HepG2 (cell line): ENCODE measurements around the gene RNU11. TPM values are rescaled to one million over a fixed set of nuclear protein-coding genes. Genes with fewer than 3 reads are reported as not detected.

Source experiments
- ADNP ChIP-seq: sonication (generic); formaldehyde crosslinking; IDR thresholded peaks from 2 replicates; pipeline ENCODE4 v1.4.0; 2020; ENCODE audit warnings: missing genetic modification reagents
- EED ChIP-seq: sonication (generic); formaldehyde crosslinking; IDR thresholded peaks from 2 replicates; pipeline ENCODE4 v1.5.0; 2020; ENCODE audit warnings: mild to moderate bottlenecking, missing genetic modification reagents
- EP300 ChIP-seq, 3 experiments: sonication (generic) in 1 of 3; formaldehyde crosslinking in 1 of 3; IDR thresholded peaks; 2 replicates each; pipeline versions ENCODE4 v1.5.1 to v1.6.1; 2011 to 2020; ENCODE audit warnings: low read depth in 2 of 3, low read length in 2 of 3, borderline replicate concordance in 1 of 3, improper control_type of control experiment in 1 of 3, mild to moderate bottlenecking in 1 of 3, missing genetic modification reagents in 1 of 3, moderate library complexity in 1 of 3
- GATAD2A ChIP-seq: IDR thresholded peaks from 2 replicates; pipeline ENCODE4 v1.6.1; 2016
- GFI1 ChIP-seq: sonication (generic); formaldehyde crosslinking; IDR thresholded peaks from 2 replicates; pipeline ENCODE4 v1.5.0; 2020; ENCODE audit warnings: missing genetic modification reagents, mild to moderate bottlenecking, borderline replicate concordance
- GZF1 ChIP-seq: sonication (generic); formaldehyde crosslinking; IDR thresholded peaks from 2 replicates; pipeline ENCODE4 v1.5.1; 2020; ENCODE audit warnings: mild to moderate bottlenecking, missing genetic modification reagents
- HCFC1 ChIP-seq: fragments of 150-350 bp; IDR thresholded peaks from 2 replicates; pipeline ENCODE4 v1.6.1; 2014; ENCODE audit warnings: low read depth, low read length
- HOXA3 ChIP-seq: sonication (generic); formaldehyde crosslinking; IDR thresholded peaks from 2 replicates; pipeline ENCODE4 v1.5.0; 2020; ENCODE audit warnings: missing genetic modification reagents
- KLF15 ChIP-seq: sonication (generic); formaldehyde crosslinking; IDR thresholded peaks from 2 replicates; pipeline ENCODE4 v1.8.1; 2023; ENCODE audit warnings: borderline replicate concordance, mild to moderate bottlenecking, inconsistent platforms, missing genetic modification reagents, mixed read lengths
- MIER3 ChIP-seq: IDR thresholded peaks from 2 replicates; pipeline ENCODE4 v1.6.1; 2016; ENCODE audit warnings: missing compliant biosample characterization, borderline replicate concordance
- MZF1 ChIP-seq: sonication (generic); formaldehyde crosslinking; IDR thresholded peaks from 2 replicates; pipeline ENCODE4 v1.8.1; 2023; ENCODE audit warnings: mild to moderate bottlenecking, missing genetic modification reagents, borderline replicate concordance
- RAD21 ChIP-seq: fragments of 450-650 bp; formaldehyde crosslinking; IDR thresholded peaks from 2 replicates; pipeline ENCODE4 v1.5.0; 2020; ENCODE audit warnings: mild to moderate bottlenecking
- SMC3 ChIP-seq: IDR thresholded peaks from 2 replicates; pipeline ENCODE4 v1.6.1; 2011; ENCODE audit warnings: low read length, improper control_type of control experiment
- SSRP1 ChIP-seq: IDR thresholded peaks from 2 replicates; pipeline ENCODE4 v1.6.1; 2016; ENCODE audit warnings: control low read depth
- STAG1 ChIP-seq: sonication (generic); formaldehyde crosslinking; IDR thresholded peaks from 2 replicates; pipeline ENCODE4 v1.4.0; 2020; ENCODE audit warnings: missing genetic modification reagents
- XRCC5 ChIP-seq: fragments of 200-400 bp; formaldehyde crosslinking; optimal IDR thresholded peaks from 2 replicates; pipeline ENCODE3; 2017; ENCODE audit warnings: mild to moderate bottlenecking, low read length
- ZNF383 ChIP-seq: sonication (generic); formaldehyde crosslinking; IDR thresholded peaks from 2 replicates; pipeline ENCODE4 v1.4.0; 2020; ENCODE audit warnings: missing genetic modification reagents, mild to moderate bottlenecking, borderline replicate concordance
- ZNF562 ChIP-seq: sonication (generic); formaldehyde crosslinking; IDR thresholded peaks from 2 replicates; pipeline ENCODE4 v1.8.0; 2022; ENCODE audit warnings: missing genetic modification reagents, borderline replicate concordance
- ZNF772 ChIP-seq: sonication (generic); formaldehyde crosslinking; IDR thresholded peaks from 2 replicates; pipeline ENCODE4 v1.5.0; 2020; ENCODE audit warnings: mild to moderate bottlenecking, missing genetic modification reagents
- polyA plus RNA-seq, 8 experiments: library from polyadenylated mRNA; depleted of rRNA in 3 of 8; stranded (reverse) in 7 of 8; unstranded in 1 of 8; fragments of >200 nt; fragmentation: Illumina TruSeq in 4 of 8; extraction: Trizol in 4 of 8; gene quantifications; 2 replicates each; pipeline versions ENCODE4 v1.2.1 to v1.2.3, GENCODE V29; 2011 to 2016; ENCODE audit warnings: low read depth in 4 of 8, missing spikeins in 1 of 8, mixed read lengths in 1 of 8; ENCODE audit not compliant: insufficient read depth in 1 of 8
- total RNA-seq, 5 experiments: library from RNA; depleted of rRNA; stranded (reverse); fragments of >200 nt; fragmentation: Illumina TruSeq; extraction: Trizol; gene quantifications; 2 replicates each; pipeline ENCODE4 v1.2.3, GENCODE V29; 2016; ENCODE audit warnings: low read depth in 1 of 5
- TF ChIP-seq, protein P1 (sequence below): IDR thresholded peaks from 2 replicates; pipeline ENCODE4 v1.6.1; 2016; ENCODE audit warnings: mild to moderate bottlenecking, missing biosample characterization, missing genetic modification reagents
- TF ChIP-seq, protein P2 (sequence below): IDR thresholded peaks from 2 replicates; pipeline ENCODE4 v1.6.1; 2016; ENCODE audit warnings: low read depth, missing genetic modification reagents, missing compliant biosample characterization
- TF ChIP-seq, protein P3 (sequence below): IDR thresholded peaks from 2 replicates; pipeline ENCODE4 v1.6.1; 2016; ENCODE audit warnings: missing genetic modification reagents, missing compliant biosample characterization
- TF ChIP-seq, protein P4 (sequence below): IDR thresholded peaks from 2 replicates; pipeline ENCODE4 v1.6.1; 2016; ENCODE audit warnings: low read depth

RNU11 gene
- total and polyA plus RNA-seq, 2 of the 13 experiments (the other 11 are each of a cell fraction or from before 2014, with no cell fraction given), result not detected

DNA sequence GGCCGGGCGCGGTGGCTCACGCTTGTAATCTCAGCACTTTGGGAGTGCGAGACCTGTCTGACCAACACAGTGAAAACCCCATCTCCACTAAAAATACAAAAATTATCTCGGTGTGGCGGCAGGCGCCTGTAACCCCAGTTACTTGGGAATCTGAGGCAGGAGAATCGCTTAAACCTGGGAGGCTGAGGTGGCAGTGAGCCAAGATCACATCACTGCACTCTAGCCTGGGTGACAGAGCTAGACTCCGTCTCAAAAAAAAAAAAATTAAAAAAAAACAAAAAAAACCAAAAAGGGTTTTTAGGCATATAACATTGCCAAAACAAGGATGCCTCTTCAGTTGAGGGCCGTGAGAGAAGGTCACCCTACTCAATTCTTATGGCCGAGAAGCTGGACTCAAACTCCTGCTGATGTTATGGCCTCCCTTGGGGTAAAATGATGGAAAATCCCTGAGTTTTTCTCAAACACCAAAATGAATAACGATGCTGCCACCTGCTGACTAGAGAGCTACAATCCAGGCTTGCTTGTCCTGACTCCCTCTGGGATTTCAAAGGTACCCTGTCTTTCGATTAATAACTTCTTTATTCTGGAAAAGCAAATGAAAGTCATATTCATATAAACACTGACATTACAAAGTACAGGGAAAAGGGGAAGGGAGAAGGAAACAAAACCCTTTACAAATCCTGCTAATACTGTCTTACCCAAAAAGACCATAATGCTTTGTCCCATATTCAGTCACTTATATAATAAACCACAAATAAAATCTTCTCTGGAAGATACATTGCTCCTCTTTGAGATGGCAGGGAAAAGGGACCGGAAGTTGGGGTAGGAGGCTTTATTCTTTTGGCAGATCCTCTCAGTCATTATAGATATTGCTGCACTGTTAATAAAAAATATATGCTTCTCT lies 45.6 kb upstream of the RNU11 start (continued):
- no peak for TF ChIP-seq GZF1 (CRISPR knock-in tag)
- TF ChIP-seq GFI1 (CRISPR knock-in tag), result 0 out of 2 replicates have a peak, but pooled peaks have one; percentile 23
- TF ChIP-seq, protein P1, sequence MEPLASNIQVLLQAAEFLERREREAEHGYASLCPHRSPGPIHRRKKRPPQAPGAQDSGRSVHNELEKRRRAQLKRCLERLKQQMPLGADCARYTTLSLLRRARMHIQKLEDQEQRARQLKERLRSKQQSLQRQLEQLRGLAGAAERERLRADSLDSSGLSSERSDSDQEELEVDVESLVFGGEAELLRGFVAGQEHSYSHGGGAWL (CRISPR knock-in tag), result no peak
- TF ChIP-seq ZNF772 (CRISPR knock-in tag), result no peak
- TF ChIP-seq, protein P2, sequence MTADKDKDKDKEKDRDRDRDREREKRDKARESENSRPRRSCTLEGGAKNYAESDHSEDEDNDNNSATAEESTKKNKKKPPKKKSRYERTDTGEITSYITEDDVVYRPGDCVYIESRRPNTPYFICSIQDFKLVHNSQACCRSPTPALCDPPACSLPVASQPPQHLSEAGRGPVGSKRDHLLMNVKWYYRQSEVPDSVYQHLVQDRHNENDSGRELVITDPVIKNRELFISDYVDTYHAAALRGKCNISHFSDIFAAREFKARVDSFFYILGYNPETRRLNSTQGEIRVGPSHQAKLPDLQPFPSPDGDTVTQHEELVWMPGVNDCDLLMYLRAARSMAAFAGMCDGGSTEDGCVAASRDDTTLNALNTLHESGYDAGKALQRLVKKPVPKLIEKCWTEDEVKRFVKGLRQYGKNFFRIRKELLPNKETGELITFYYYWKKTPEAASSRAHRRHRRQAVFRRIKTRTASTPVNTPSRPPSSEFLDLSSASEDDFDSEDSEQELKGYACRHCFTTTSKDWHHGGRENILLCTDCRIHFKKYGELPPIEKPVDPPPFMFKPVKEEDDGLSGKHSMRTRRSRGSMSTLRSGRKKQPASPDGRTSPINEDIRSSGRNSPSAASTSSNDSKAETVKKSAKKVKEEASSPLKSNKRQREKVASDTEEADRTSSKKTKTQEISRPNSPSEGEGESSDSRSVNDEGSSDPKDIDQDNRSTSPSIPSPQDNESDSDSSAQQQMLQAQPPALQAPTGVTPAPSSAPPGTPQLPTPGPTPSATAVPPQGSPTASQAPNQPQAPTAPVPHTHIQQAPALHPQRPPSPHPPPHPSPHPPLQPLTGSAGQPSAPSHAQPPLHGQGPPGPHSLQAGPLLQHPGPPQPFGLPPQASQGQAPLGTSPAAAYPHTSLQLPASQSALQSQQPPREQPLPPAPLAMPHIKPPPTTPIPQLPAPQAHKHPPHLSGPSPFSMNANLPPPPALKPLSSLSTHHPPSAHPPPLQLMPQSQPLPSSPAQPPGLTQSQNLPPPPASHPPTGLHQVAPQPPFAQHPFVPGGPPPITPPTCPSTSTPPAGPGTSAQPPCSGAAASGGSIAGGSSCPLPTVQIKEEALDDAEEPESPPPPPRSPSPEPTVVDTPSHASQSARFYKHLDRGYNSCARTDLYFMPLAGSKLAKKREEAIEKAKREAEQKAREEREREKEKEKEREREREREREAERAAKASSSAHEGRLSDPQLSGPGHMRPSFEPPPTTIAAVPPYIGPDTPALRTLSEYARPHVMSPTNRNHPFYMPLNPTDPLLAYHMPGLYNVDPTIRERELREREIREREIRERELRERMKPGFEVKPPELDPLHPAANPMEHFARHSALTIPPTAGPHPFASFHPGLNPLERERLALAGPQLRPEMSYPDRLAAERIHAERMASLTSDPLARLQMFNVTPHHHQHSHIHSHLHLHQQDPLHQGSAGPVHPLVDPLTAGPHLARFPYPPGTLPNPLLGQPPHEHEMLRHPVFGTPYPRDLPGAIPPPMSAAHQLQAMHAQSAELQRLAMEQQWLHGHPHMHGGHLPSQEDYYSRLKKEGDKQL (CRISPR knock-in tag), result no peak
- no peak; the same call in 1 of the 2 replicates for TF ChIP-seq GATAD2A
- TF ChIP-seq SMC3, result peak; percentile 91
- TF ChIP-seq HOXA3 (CRISPR knock-in tag), result no peak
- TF ChIP-seq, protein P3, sequence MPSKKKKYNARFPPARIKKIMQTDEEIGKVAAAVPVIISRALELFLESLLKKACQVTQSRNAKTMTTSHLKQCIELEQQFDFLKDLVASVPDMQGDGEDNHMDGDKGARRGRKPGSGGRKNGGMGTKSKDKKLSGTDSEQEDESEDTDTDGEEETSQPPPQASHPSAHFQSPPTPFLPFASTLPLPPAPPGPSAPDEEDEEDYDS (CRISPR knock-in tag), result no peak
- peak; percentile 94 for TF ChIP-seq STAG1 (CRISPR knock-in tag)
- peak; percentile 60; the same call in 1 of the 2 replicates for TF ChIP-seq MIER3 (CRISPR knock-in tag)
- no peak for TF ChIP-seq ZNF562 (CRISPR knock-in tag)
- 0 out of 4 replicates have a peak, but pooled peaks of 1 of the 2 experiments have one; percentile 20 for TF ChIP-seq EP300 (IDR thresholded peaks at IDR 0.05; ENCODE audit: low read depth in 2 of 2, low read length in 2 of 2)
- no peak for TF ChIP-seq EP300 (CRISPR knock-in tag; IDR thresholded peaks at IDR 0.05; ENCODE audit: borderline replicate concordance)
- no peak for TF ChIP-seq KLF15 (CRISPR knock-in tag)
- no peak for TF ChIP-seq XRCC5
- no peak for TF ChIP-seq EED (CRISPR knock-in tag)
- TF ChIP-seq SSRP1 (CRISPR knock-in tag), result no peak
- peak; percentile 78 for TF ChIP-seq RAD21 (CRISPR knock-in tag)
- no peak for TF ChIP-seq ADNP (CRISPR knock-in tag)
- no peak for TF ChIP-seq ZNF383 (CRISPR knock-in tag)
- TF ChIP-seq MZF1, result no peak
- TF ChIP-seq HCFC1, result no peak
- TF ChIP-seq, protein P4, sequence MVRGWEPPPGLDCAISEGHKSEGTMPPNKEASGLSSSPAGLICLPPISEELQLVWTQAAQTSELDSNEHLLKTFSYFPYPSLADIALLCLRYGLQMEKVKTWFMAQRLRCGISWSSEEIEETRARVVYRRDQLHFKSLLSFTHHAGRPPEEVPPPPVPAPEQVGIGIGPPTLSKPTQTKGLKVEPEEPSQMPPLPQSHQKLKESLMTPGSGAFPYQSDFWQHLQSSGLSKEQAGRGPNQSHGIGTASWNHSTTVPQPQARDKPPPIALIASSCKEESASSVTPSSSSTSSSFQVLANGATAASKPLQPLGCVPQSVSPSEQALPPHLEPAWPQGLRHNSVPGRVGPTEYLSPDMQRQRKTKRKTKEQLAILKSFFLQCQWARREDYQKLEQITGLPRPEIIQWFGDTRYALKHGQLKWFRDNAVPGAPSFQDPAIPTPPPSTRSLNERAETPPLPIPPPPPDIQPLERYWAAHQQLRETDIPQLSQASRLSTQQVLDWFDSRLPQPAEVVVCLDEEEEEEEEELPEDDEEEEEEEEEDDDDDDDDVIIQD (CRISPR knock-in tag), result no peak
